ENCODE data around the gene RERE.

GRCh38 chr1:8395433-8395866 is 422.0 kb downstream of the RERE start:
- TF ChIP-seq, protein P1, sequence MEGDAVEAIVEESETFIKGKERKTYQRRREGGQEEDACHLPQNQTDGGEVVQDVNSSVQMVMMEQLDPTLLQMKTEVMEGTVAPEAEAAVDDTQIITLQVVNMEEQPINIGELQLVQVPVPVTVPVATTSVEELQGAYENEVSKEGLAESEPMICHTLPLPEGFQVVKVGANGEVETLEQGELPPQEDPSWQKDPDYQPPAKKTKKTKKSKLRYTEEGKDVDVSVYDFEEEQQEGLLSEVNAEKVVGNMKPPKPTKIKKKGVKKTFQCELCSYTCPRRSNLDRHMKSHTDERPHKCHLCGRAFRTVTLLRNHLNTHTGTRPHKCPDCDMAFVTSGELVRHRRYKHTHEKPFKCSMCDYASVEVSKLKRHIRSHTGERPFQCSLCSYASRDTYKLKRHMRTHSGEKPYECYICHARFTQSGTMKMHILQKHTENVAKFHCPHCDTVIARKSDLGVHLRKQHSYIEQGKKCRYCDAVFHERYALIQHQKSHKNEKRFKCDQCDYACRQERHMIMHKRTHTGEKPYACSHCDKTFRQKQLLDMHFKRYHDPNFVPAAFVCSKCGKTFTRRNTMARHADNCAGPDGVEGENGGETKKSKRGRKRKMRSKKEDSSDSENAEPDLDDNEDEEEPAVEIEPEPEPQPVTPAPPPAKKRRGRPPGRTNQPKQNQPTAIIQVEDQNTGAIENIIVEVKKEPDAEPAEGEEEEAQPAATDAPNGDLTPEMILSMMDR (conservative IDR thresholded peaks at IDR 0.05), result no peak
- TF ChIP-seq ZFX (IDR thresholded peaks at IDR 0.05), result no peak

All from C4-2B (cell line).